K562 (cell line): Measurements from ENCODE around the gene TMEM208. TPM values are rescaled to one million over a fixed set of nuclear protein-coding genes. Genes with fewer than 3 reads are reported as not detected.

Experiments used
- ATAC-seq: fragments of 200-7000 bp; cut with Tn5 transposase; 3 replicates; pipeline ENCODE4 v1.9.1; 2020; ENCODE audit warnings: moderate library complexity
- BruUV-seq: library from RNA; stranded (reverse); fragments of 400-500 nt; replicated peaks from 2 replicates; lab custom pipeline; 2021; lab: Mats Ljungman, UMichigan
- CTCF ChIA-PET: fragments of 300-600 bp; formaldehyde crosslinking; extraction: SDS; loops from one replicate; lab custom pipeline; 2021; ENCODE audit warnings: low intra/inter-chr PET ratio; lab: Yijun Ruan, JAX
- POLR2A ChIA-PET: fragments of 300-600, 350-650 bp; sonication (Branson Sonifier 250); formaldehyde crosslinking; extraction: SDS; loops from one replicate; lab custom pipeline; 2021; ENCODE audit warnings: antibody characterized with exemption, inconsistent platforms; lab: Yijun Ruan, JAX
- DNase-seq, 4 experiments: peaks; one replicate each; pipeline versions ENCODE4 v3.0.0 to v3.0.0-alpha.2; 2011 to 2018; ENCODE audit warnings: low spot score in 3 of 4, mixed read lengths in 3 of 4; ENCODE audit errors: extremely low read depth in 1 of 4
- FAIRE-seq: peaks from 2 replicates; lab custom pipeline; 2011; peaks lifted over from hg19 to GRCh38; lab: Jason Lieb, UNC
- H2AFZ ChIP-seq: 2 replicates; pipeline ENCODE4 v1.6.0; 2011; ENCODE audit warnings: low read depth, low read length, control low read depth, inconsistent platforms
- H3K27ac ChIP-seq: fragments of 200-600 bp; 3 replicates; pipeline ENCODE4 v1.8.0; 2011; ENCODE audit warnings: low read depth, mild to moderate bottlenecking, control low read depth, inconsistent platforms, low read length, moderate library complexity, mixed read lengths; ENCODE audit errors: extremely low read depth
- H3K27me3 ChIP-seq, 2 experiments: fragments of 300-600 bp in 1 of 2; 2 replicates in 1 of 2; 3 replicates in 1 of 2; pipeline versions ENCODE4 v1.6.0 to v1.8.0; 2011; ENCODE audit warnings: inconsistent platforms in 2 of 2, low read length in 2 of 2, mild to moderate bottlenecking in 1 of 2, mixed read lengths in 1 of 2, moderate library complexity in 1 of 2; ENCODE audit not compliant: control insufficient read depth in 2 of 2, insufficient read depth in 2 of 2
- H3K36me3 ChIP-seq: fragments of 300-600 bp; 3 replicates; pipeline ENCODE4 v1.8.0; 2011; ENCODE audit warnings: mild to moderate bottlenecking, low read length, inconsistent platforms; ENCODE audit not compliant: control insufficient read depth, insufficient read depth
- H3K4me1 ChIP-seq, 2 experiments: fragments of 200-600 bp in 1 of 2; replicated peaks in 1 of 2; 2 replicates in 1 of 2; 3 replicates in 1 of 2; pipeline versions ENCODE4 v1.5.1 to v1.8.0; 2011; ENCODE audit warnings: inconsistent platforms in 2 of 2, low read length in 2 of 2, mild to moderate bottlenecking in 1 of 2, mixed read lengths in 1 of 2, moderate library complexity in 1 of 2; ENCODE audit not compliant: control insufficient read depth in 2 of 2, insufficient read depth in 2 of 2
- H3K4me2 ChIP-seq: 2 replicates; pipeline ENCODE4 v1.6.1; 2011; ENCODE audit warnings: low read length, control low read depth, inconsistent platforms, mixed read lengths; ENCODE audit not compliant: insufficient read depth
- H3K4me3 ChIP-seq: fragments of 200-600 bp; sonication (generic), shearing (Covaris generic); 2 replicates; pipeline ENCODE4 v1.5.1; 2016; ENCODE audit warnings: control low read depth, inconsistent platforms
- H3K79me2 ChIP-seq: fragments of 200-600 bp; 3 replicates; pipeline ENCODE4 v1.8.0; 2011; ENCODE audit warnings: low read length, inconsistent platforms; ENCODE audit not compliant: control insufficient read depth, insufficient read depth
- H3K9ac ChIP-seq, 2 experiments: 2 replicates each; pipeline versions ENCODE4 v1.6.0 to v1.6.1; 2011; ENCODE audit warnings: low read depth in 2 of 2, low read length in 2 of 2, control low read depth in 1 of 2, inconsistent platforms in 1 of 2, mild to moderate bottlenecking in 1 of 2, mixed read lengths in 1 of 2; ENCODE audit not compliant: insufficient read depth in 1 of 2
- H3K9me1 ChIP-seq: one replicate; pipeline ENCODE4 v1.6.0; 2011; ENCODE audit warnings: inconsistent platforms, mild to moderate bottlenecking, low read length, moderate library complexity; ENCODE audit not compliant: control insufficient read depth, insufficient read depth
- H3K9me3 ChIP-seq: replicated peaks from 2 replicates; pipeline ENCODE4 v1.5.1; 2011; ENCODE audit warnings: low read depth, low read length, inconsistent platforms; ENCODE audit not compliant: control insufficient read depth, insufficient read depth
- H4K20me1 ChIP-seq: replicated peaks from 2 replicates; pipeline ENCODE4 v1.6.1; 2011; ENCODE audit warnings: low read length, inconsistent platforms, mixed read lengths; ENCODE audit not compliant: control insufficient read depth, insufficient read depth
- CGGBP1 ChIP-seq: fragments of 250-450 bp; sonication (Bioruptor Pico); IDR thresholded peaks from 2 replicates; pipeline ENCODE4 v1.9.0; 2021; ENCODE audit warnings: mild to moderate bottlenecking
- FOXP1 ChIP-seq: sonication (generic); formaldehyde crosslinking; IDR thresholded peaks from 2 replicates; pipeline ENCODE4 v1.8.0; 2022; ENCODE audit warnings: mild to moderate bottlenecking, missing genetic modification reagents
- GTF2E2 ChIP-seq: fragments of 200-800 bp; sonication (Bioruptor generic); IDR thresholded peaks from 2 replicates; pipeline ENCODE4 v1.6.1; 2016; ENCODE audit warnings: missing genetic modification characterization, missing compliant biosample characterization
- HDGF ChIP-seq: fragments of 450-650 bp; IDR thresholded peaks from 2 replicates; pipeline ENCODE4 v1.6.1; 2016
- NFATC3 ChIP-seq: fragments of 450-650 bp; IDR thresholded peaks from 2 replicates; pipeline ENCODE4 v1.6.1; 2017; ENCODE audit warnings: mild to moderate bottlenecking
- NFE2L1 ChIP-seq: fragments of 450-650 bp; IDR thresholded peaks from 2 replicates; pipeline ENCODE4 v1.6.1; 2016; ENCODE audit warnings: missing genetic modification characterization, low read depth, mild to moderate bottlenecking, missing compliant biosample characterization, moderate library complexity, borderline replicate concordance
- NR2C1 ChIP-seq, 2 experiments: fragments of 450-650 bp; IDR thresholded peaks; 2 replicates each; pipeline ENCODE4 v1.6.1; 2017; ENCODE audit warnings: mild to moderate bottlenecking in 2 of 2, antibody characterized with exemption in 1 of 2, inconsistent platforms in 1 of 2, missing compliant biosample characterization in 1 of 2, missing genetic modification characterization in 1 of 2
- NRF1 ChIP-seq, 2 experiments: fragments of 450-650 bp; IDR thresholded peaks in 1 of 2; conservative IDR thresholded peaks in 1 of 2; 2 replicates each; pipeline ENCODE4 v1.6.1; 2014; ENCODE audit warnings: mild to moderate bottlenecking in 2 of 2
- PREB ChIP-seq: sonication (generic); formaldehyde crosslinking; IDR thresholded peaks from 2 replicates; pipeline ENCODE4 v1.8.1; 2023; ENCODE audit warnings: mild to moderate bottlenecking, missing genetic modification reagents
- SRF ChIP-seq, 2 experiments: fragments of 250-450, 450-650 bp in 1 of 2; sonication (Bioruptor Pico) in 1 of 2; sonication (generic) in 1 of 2; formaldehyde crosslinking; IDR thresholded peaks; 2 replicates each; pipeline versions ENCODE4 v1.5.0 to v1.5.1; 2020 to 2022; ENCODE audit warnings: mild to moderate bottlenecking in 1 of 2, missing genetic modification reagents in 1 of 2
- SRSF9 ChIP-seq: fragments of 200-400 bp; formaldehyde crosslinking; IDR thresholded peaks from 2 replicates; pipeline ENCODE4 v1.6.1; 2017; ENCODE audit warnings: low read depth, low read length, borderline replicate concordance
- ZNF12 ChIP-seq: sonication (generic); formaldehyde crosslinking; IDR thresholded peaks from 2 replicates; pipeline ENCODE4 v1.4.0; 2020; ENCODE audit warnings: mild to moderate bottlenecking, missing genetic modification reagents
- WGBS: fragments of 100-300 bp; shearing (Covaris generic); methylation state at CpG from one replicate; pipeline ENCODE4 v1.1.6; 2016; ENCODE audit warnings: low coverage, mixed read lengths; ENCODE audit not compliant: insufficient coverage; ENCODE audit errors: missing lambda C conversion rate; 5-methylcytosine and 5-hydroxymethylcytosine counted together
- in situ Hi-C: fragments of 300-500 bp; cut with MboI; formaldehyde crosslinking; loops from 4 replicates; pipeline ENCODE4 v1.15.0; 2018; ENCODE audit warnings: inconsistent platforms, mixed read lengths
- intact Hi-C: fragments of 100-400 bp; cut with micrococcal nuclease; formaldehyde crosslinking; loops from 2 replicates; pipeline ENCODE4 v1.14.2; 2022
- polyA plus RNA-seq, 8 experiments: library from polyadenylated mRNA; depleted of rRNA in 4 of 8; stranded (reverse) in 5 of 8; unstranded in 3 of 8; fragments of >200 nt; fragmentation: Nextera tagmentation in 2 of 8; fragmentation: Illumina TruSeq in 1 of 8; extraction: Ambion mirVana in 2 of 8; extraction: Trizol in 1 of 8; gene quantifications; 2 replicates each; pipeline versions ENCODE4 v1.2.1 to v1.2.3, GENCODE V29; 2011 to 2014; ENCODE audit warnings: inconsistent platforms in 1 of 8, missing spikeins in 1 of 8
- total RNA-seq, 7 experiments: library from RNA; depleted of rRNA in 6 of 7; stranded (reverse); fragments of >200 nt in 6 of 7; fragmentation: Illumina TruSeq in 2 of 7; extraction: Trizol in 2 of 7; gene quantifications; 2 replicates each; pipeline versions ENCODE4 v1.2.1 to v1.2.3, GENCODE V29; 2011 to 2021; ENCODE audit warnings: low replicate concordance in 1 of 7
- TF ChIP-seq, protein P1 (sequence below): sonication (generic); formaldehyde crosslinking; IDR thresholded peaks from 2 replicates; pipeline ENCODE4 v1.5.0; 2020; ENCODE audit warnings: missing genetic modification reagents

TMEM208 gene
- total and polyA plus RNA-seq, 9 of the 15 experiments (the other 6 are each of a cell fraction or from before 2014, with no cell fraction given) = 31.8 to 239 (median 54.3) TPM

DNA sequence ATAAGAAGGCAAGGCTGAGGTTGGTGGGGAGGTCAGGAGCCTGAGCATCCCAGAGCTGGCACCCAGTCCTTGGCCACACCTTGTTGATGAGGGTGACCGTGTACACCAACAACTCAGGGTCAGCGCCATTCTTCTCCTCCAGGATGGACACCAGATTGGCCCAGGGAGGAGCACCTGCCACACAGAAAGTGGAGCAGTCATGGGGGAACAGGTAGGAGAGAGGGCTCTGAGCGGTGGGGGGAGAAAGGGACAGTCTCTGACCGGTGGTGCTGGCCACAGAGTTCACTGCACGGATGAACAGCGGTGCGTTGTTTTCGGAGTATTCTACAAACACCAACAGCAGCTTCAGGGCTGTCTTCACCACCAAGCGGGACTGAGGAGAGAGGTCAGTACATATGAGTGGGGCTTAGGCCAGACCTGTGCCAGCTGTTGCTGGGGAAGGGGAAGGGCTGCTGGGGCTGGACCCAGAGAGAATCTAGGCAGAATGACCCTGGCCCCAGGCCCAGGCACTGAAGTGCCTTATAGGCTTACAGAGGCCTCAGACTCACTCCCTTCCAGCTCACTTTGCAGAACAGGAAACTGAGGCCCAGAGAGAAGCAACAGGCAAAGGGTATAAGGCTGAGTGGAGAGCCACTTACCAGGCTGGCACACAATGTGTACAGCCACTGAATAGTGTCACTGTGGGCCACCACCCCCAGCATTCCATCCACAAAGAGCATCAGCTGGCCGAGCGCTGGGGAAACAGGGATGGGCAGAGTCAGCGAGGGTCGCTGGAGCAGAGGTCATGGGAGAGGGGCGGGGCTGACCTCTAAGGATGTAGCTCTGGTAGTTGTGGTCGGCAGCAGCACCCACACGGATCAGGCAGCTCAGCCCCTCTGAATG lies 10.7 kb downstream of the TMEM208 start (continued):
- TF ChIP-seq NR2C1 (IDR thresholded peaks at IDR 0.05) (no peak), NR2C1 (tag; IDR thresholded peaks at IDR 0.05) (no peak), HDGF (no peak)

- no peaks in the 10 kb centered on the region for H3K9me1 ChIP-seq
- POLR2A ChIA-PET = interaction anchor here (0.6 to 4.3 kb wide), 3 partner anchors 9 to 360 kb away, joined by 3 to 31 read pairs (median 5); partner anchors contain the start of genes FHOD1 and TMEM208
- no peak overlapping the region for H3K4me2 ChIP-seq
- no peaks in the 10 kb centered on the region for H3K9me3 ChIP-seq
- CTCF ChIA-PET = interaction anchor here (0.6 kb wide), 1 partner anchor 202 kb away, joined by 4 read pairs; no protein-coding TSS in a partner anchor
- H4K20me1 ChIP-seq = peaks cover 4% of the 10 kb centered on the region
- no peak overlapping the region for H2AFZ ChIP-seq
- H3K27ac ChIP-seq = no peak overlapping the region
- H3K79me2 ChIP-seq = peaks cover 46% of the 10 kb centered on the region
- FAIRE-seq = no peak
- BruUV-seq = no TSS peak
- WGBS = 100% methylated on average over 3 of the region's 3 CpGs
- intact Hi-C loops (loop anchor here (5.0 kb wide), 1 partner anchor 39 kb away; the partner anchor contains the start of gene PLEKHG4), in situ Hi-C loops (no loop called here)
- peaks cover 80% of the 10 kb centered on the region; the same call in 2 of the 3 replicates for H3K36me3 ChIP-seq
- H3K27me3 ChIP-seq = no peaks in the 10 kb centered on the region
- TF ChIP-seq NFE2L1 (tag) = no peak
- TF ChIP-seq SRF (CRISPR knock-in tag; IDR thresholded peaks at IDR 0.05) = no peak
- TF ChIP-seq, protein P1, sequence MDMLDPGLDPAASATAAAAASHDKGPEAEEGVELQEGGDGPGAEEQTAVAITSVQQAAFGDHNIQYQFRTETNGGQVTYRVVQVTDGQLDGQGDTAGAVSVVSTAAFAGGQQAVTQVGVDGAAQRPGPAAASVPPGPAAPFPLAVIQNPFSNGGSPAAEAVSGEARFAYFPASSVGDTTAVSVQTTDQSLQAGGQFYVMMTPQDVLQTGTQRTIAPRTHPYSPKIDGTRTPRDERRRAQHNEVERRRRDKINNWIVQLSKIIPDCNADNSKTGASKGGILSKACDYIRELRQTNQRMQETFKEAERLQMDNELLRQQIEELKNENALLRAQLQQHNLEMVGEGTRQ = no peak
- TF ChIP-seq NFATC3 = no peak
- TF ChIP-seq GTF2E2 (tag) = no peak
- TF ChIP-seq NRF1 (conservative IDR thresholded peaks at IDR 0.05 in 1 of 2, IDR thresholded peaks at IDR 0.05 in 1 of 2) = no peak
- no peak for TF ChIP-seq FOXP1 (CRISPR knock-in tag)
- TF ChIP-seq SRSF9 = no peak
- no peak for TF ChIP-seq CGGBP1 (CRISPR knock-in tag)
- no peak for TF ChIP-seq ZNF12 (CRISPR knock-in tag)
- no peak for TF ChIP-seq PREB (CRISPR knock-in tag)
- no peak overlapping the region for H3K4me3 ChIP-seq
- H3K9ac ChIP-seq = no peak overlapping the region
- H3K4me1 ChIP-seq = peaks cover 41 to 50% of the 10 kb centered on the region in 2 experiments
- ATAC-seq = no peak
- DNase-seq = no peak
Measured at GRCh38 chr16:67238278-67238575, 11.3 kb downstream of the TMEM208 start.
